GM23248 (cell line): ENCODE data around the gene PARS2. TPM values are rescaled to one million over a fixed set of nuclear protein-coding genes. Genes with fewer than 3 reads are reported as not detected.
"Not testable (repeated sequence)": the region's sequence is repeated elsewhere in the genome, so short reads cannot be mapped to it uniquely, and the experiment has no call there.

Experiments used
- DNase-seq: peaks from one replicate; pipeline ENCODE4 v3.0.0-alpha.2; 2015
- H2AFZ ChIP-seq: fragments of 200-600 bp; sonication (generic); 2 replicates; pipeline ENCODE4 v1.6.1; 2016; ENCODE audit warnings: antibody characterized with exemption
- H3F3A ChIP-seq: fragments of 200-600 bp; sonication (generic); 2 replicates; pipeline ENCODE4 v1.6.1; 2016; ENCODE audit warnings: mild to moderate bottlenecking, antibody characterized with exemption, mixed run types; ENCODE audit not compliant: insufficient read depth
- H3K27ac ChIP-seq: fragments of 200-600 bp; sonication (generic); 2 replicates; pipeline ENCODE4 v1.5.1; 2016; ENCODE audit warnings: mild to moderate bottlenecking
- H3K27me3 ChIP-seq: fragments of 200-600 bp; sonication (generic); replicated peaks from 2 replicates; pipeline ENCODE4 v1.6.1; 2016; ENCODE audit warnings: mild to moderate bottlenecking; ENCODE audit not compliant: insufficient read depth
- H3K36me3 ChIP-seq: fragments of 200-600 bp; sonication (generic); 2 replicates; pipeline ENCODE4 v1.6.1; 2016; ENCODE audit warnings: low read depth, mild to moderate bottlenecking
- H3K4me1 ChIP-seq: fragments of 200-600 bp; sonication (generic); 2 replicates; pipeline ENCODE4 v1.6.1; 2016; ENCODE audit warnings: mild to moderate bottlenecking; ENCODE audit not compliant: insufficient read depth
- H3K4me2 ChIP-seq: fragments of 200-600 bp; sonication (generic); one replicate; pipeline ENCODE4 v1.6.1; 2016; ENCODE audit warnings: mild to moderate bottlenecking; ENCODE audit not compliant: unreplicated experiment
- H3K4me3 ChIP-seq: fragments of 200-600 bp; sonication (generic); 2 replicates; pipeline ENCODE4 v1.5.1; 2016; ENCODE audit warnings: mild to moderate bottlenecking
- H3K79me2 ChIP-seq: fragments of 200-600 bp; sonication (generic); 2 replicates; pipeline ENCODE4 v1.6.1; 2016; ENCODE audit warnings: mild to moderate bottlenecking; ENCODE audit not compliant: insufficient read depth
- H3K9ac ChIP-seq: fragments of 200-600 bp; sonication (generic); 2 replicates; pipeline ENCODE4 v1.6.1; 2016; ENCODE audit warnings: mild to moderate bottlenecking
- H3K9me2 ChIP-seq: fragments of 200-600 bp; sonication (generic); 2 replicates; pipeline ENCODE4 v1.6.1; 2016; ENCODE audit warnings: mixed run types, mild to moderate bottlenecking, moderate library complexity; ENCODE audit not compliant: insufficient read depth
- H3K9me3 ChIP-seq: fragments of 200-600 bp; sonication (generic); one replicate; pipeline ENCODE4 v1.6.1; 2017; ENCODE audit warnings: low read depth
- H4K20me1 ChIP-seq: fragments of 200-600 bp; sonication (generic); 2 replicates; pipeline ENCODE4 v1.6.0; 2016; ENCODE audit not compliant: insufficient read depth
- EZH2 ChIP-seq: fragments of 200-600 bp; sonication (generic); IDR thresholded peaks from 2 replicates; pipeline ENCODE4 v1.6.1; 2018; ENCODE audit warnings: antibody characterized with exemption, mild to moderate bottlenecking; ENCODE audit not compliant: insufficient read depth, poor library complexity, severe bottlenecking
- EZH2phosphoT487 ChIP-seq: fragments of 200-600 bp; sonication (generic); IDR thresholded peaks from 2 replicates; pipeline ENCODE4 v1.6.1; 2018; ENCODE audit warnings: antibody characterized with exemption, moderate library complexity, mild to moderate bottlenecking, low read depth; ENCODE audit not compliant: insufficient read depth
- WGBS, 2 experiments: methylation state at CpG; one replicate each; pipeline ENCODE4 v1.1.6; 2015 to 2017; ENCODE audit warnings: low lambda C conversion rate in 2 of 2, low coverage in 1 of 2; ENCODE audit errors: missing lambda C conversion rate in 2 of 2; 5-methylcytosine and 5-hydroxymethylcytosine counted together
- in situ Hi-C: fragments of 300-500 bp; cut with MboI; formaldehyde crosslinking; loops from 2 replicates; pipeline ENCODE4 v1.15.0; 2020
- polyA plus RNA-seq: library from polyadenylated mRNA; unstranded; fragments of >200 nt; fragmentation: Nextera tagmentation; extraction: Ambion mirVana; gene quantifications from 2 replicates; pipeline ENCODE4 v1.2.1, GENCODE V29; 2016
- total RNA-seq: library from RNA; depleted of rRNA; stranded (reverse); fragments of >200 nt; shearing (Covaris generic); gene quantifications from 2 replicates; pipeline ENCODE4 v1.2.3, GENCODE V29; 2014

Gene PARS2
- total and polyA plus RNA-seq, 2 experiments from 2014 or later: 4.1 to 5.0 TPM

DNA sequence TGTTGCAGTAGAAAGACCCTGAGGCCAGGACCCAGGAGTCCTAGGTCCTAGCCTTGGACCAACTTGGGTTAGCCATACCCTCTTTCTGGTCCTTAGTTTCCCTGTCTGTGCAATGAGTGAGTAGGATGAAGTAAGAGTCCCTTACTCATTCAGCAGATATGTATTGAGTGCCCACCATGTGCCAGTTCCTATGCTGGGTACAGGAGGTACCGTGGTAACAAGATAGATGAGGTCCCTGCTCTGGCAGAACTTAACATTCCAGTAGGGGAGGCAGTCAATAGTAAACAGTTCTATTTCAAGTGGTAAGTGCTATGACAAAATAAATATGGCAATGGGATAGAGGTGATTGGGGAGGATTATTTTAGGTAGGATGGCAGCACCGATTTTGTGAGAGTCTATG lies 18.3 kb upstream of the PARS2 start:
- H3K36me3 ChIP-seq: no peaks in the 10 kb centered on the region
- DNase-seq: no peak
- no peaks in the 10 kb centered on the region for H3K9me2 ChIP-seq
- H3K9me3 ChIP-seq: no peaks in the 10 kb centered on the region
- H3K9ac ChIP-seq: no peak overlapping the region
- H3K4me1 ChIP-seq: no peaks in the 10 kb centered on the region
- in situ Hi-C loops: no loop called here
- TF ChIP-seq EZH2phosphoT487: no peak
- no peak for TF ChIP-seq EZH2
- no peaks in the 10 kb centered on the region for H4K20me1 ChIP-seq
- peaks cover 29% of the 10 kb centered on the region for H3K27me3 ChIP-seq
- H2AFZ ChIP-seq: no peak overlapping the region
- no peaks in the 10 kb centered on the region for H3F3A ChIP-seq
- no peak overlapping the region for H3K27ac ChIP-seq
- H3K79me2 ChIP-seq: no peaks in the 10 kb centered on the region
- WGBS, 2 experiments: 48 to 57% methylated on average over 2 of the region's 2 CpGs
- H3K4me3 ChIP-seq: no peak overlapping the region
- no peak overlapping the region for H3K4me2 ChIP-seq

- Histone ChIP-seq H3K27ac (no peak overlapping the region), H3K27me3 (peaks cover 29% of the 10 kb centered on the region), H3K4me1 (no peaks in the 10 kb centered on the region), H3K9me2 (no peaks in the 10 kb centered on the region), H3K9ac (no peak overlapping the region), H3F3A (no peaks in the 10 kb centered on the region), H3K9me3 (no peaks in the 10 kb centered on the region), H3K36me3 (no peaks in the 10 kb centered on the region), H3K79me2 (no peaks in the 10 kb centered on the region), H3K4me2 (no peak overlapping the region), H2AFZ (no peak overlapping the region), H4K20me1 (no peaks in the 10 kb centered on the region), H3K4me3 (no peak overlapping the region)
- no peak for DNase-seq
- WGBS, 2 experiments: 65 to 69% methylated on average over 6 of the region's 6 CpGs
- in situ Hi-C loops: no loop called here
- TF ChIP-seq EZH2 (no peak), EZH2phosphoT487 (no peak)
Observed at GRCh38 chr1:54782156-54782555, 17.8 kb upstream of the PARS2 start.

DNA sequence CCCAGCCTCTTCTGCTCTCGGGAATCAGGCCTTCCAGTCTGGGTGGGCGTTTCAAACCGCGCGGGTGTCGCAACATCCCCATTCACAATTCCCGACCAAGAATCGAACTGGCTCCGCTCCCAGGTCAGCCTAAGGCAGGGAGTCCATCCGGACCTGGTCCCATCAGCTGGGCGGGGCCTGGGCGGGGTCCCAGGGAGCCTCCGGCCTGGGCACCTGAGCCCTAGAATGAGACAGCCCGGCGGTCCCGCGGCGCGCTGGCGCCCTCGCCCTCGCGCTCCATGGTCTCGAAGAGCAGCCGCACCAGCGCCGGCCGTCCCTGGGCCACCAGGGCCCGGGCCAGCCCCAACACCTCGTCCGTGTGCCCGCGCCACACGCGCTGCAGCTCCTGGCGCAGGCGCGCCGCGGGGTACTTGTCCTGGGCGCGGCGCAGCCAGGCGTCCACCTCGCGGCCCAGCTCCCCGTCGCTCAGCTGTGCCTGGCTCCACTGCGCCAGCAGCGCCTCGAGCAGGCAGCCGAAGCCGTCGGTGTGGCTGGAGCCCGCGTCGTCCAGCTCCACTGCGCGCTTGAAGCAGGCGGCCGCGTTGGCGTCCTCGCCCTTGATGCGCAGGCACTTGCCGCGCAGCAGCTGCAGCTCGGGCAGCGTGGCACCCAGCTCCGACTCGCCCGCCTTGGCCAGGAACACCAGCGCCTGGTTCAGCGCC lies 16.9 kb upstream of the PARS2 start:
- Histone ChIP-seq H3K4me1 (no peaks in the 10 kb centered on the region), H3F3A (no peaks in the 10 kb centered on the region), H3K9me3 (no peaks in the 10 kb centered on the region), H3K9me2 (no peaks in the 10 kb centered on the region), H3K79me2 (no peaks in the 10 kb centered on the region), H3K9ac (no peak overlapping the region), H3K4me2 (no peak overlapping the region), H3K4me3 (peak overlapping the region; percentile 11; the same call in 1 of the 2 replicates), H4K20me1 (no peaks in the 10 kb centered on the region), H3K36me3 (no peaks in the 10 kb centered on the region), H2AFZ (no peak overlapping the region; the same call in 1 of the 2 replicates), H3K27ac (no peak overlapping the region), H3K27me3 (peaks cover 29% of the 10 kb centered on the region)
- DNase-seq: peak; percentile 46
- WGBS, 2 experiments: 5 to 9% methylated on average over 57 to 63 of the region's 74 CpGs
- peak; percentile 3 for TF ChIP-seq EZH2
- no peak for TF ChIP-seq EZH2phosphoT487
- in situ Hi-C loops: no loop called here

GRCh38 chr1:54777431-54777830 lies 13.1 kb upstream of the PARS2 start:
- in situ Hi-C loops: no loop called here
- Histone ChIP-seq H3K4me1 (no peaks in the 10 kb centered on the region), H3K36me3 (no peaks in the 10 kb centered on the region), H3K79me2 (no peaks in the 10 kb centered on the region), H3K9ac (no peak overlapping the region), H3K27ac (no peak overlapping the region), H3K4me2 (no peak overlapping the region), H2AFZ (no peak overlapping the region), H3K4me3 (no peak overlapping the region), H4K20me1 (no peaks in the 10 kb centered on the region), H3F3A (no peaks in the 10 kb centered on the region), H3K27me3 (peaks cover 17% of the 10 kb centered on the region), H3K9me3 (no peaks in the 10 kb centered on the region), H3K9me2 (no peaks in the 10 kb centered on the region)
- 37 to 41% methylated on average over 4 of the region's 4 CpGs for WGBS, 2 experiments
- TF ChIP-seq EZH2phosphoT487: no peak
- no peak for TF ChIP-seq EZH2
- DNase-seq: no peak

- Histone ChIP-seq H3K4me1 (no peaks in the 10 kb centered on the region), H3K27ac (no peak overlapping the region), H3K4me2 (no peak overlapping the region), H3K9ac (no peak overlapping the region), H3K79me2 (no peaks in the 10 kb centered on the region), H2AFZ (no peak overlapping the region), H3F3A (no peaks in the 10 kb centered on the region), H3K36me3 (no peaks in the 10 kb centered on the region), H3K27me3 (peaks cover 13% of the 10 kb centered on the region), H3K9me2 (no peaks in the 10 kb centered on the region), H3K4me3 (no peak overlapping the region), H4K20me1 (no peaks in the 10 kb centered on the region), H3K9me3 (no peaks in the 10 kb centered on the region)
- TF ChIP-seq EZH2phosphoT487 (no peak), EZH2 (no peak)
- DNase-seq: no peak
- 23 to 38% methylated on average over 4 of the region's 4 CpGs for WGBS, 2 experiments
- in situ Hi-C loops: no loop called here
Observed at GRCh38 chr1:54777011-54777410, 12.7 kb upstream of the PARS2 start.

DNA sequence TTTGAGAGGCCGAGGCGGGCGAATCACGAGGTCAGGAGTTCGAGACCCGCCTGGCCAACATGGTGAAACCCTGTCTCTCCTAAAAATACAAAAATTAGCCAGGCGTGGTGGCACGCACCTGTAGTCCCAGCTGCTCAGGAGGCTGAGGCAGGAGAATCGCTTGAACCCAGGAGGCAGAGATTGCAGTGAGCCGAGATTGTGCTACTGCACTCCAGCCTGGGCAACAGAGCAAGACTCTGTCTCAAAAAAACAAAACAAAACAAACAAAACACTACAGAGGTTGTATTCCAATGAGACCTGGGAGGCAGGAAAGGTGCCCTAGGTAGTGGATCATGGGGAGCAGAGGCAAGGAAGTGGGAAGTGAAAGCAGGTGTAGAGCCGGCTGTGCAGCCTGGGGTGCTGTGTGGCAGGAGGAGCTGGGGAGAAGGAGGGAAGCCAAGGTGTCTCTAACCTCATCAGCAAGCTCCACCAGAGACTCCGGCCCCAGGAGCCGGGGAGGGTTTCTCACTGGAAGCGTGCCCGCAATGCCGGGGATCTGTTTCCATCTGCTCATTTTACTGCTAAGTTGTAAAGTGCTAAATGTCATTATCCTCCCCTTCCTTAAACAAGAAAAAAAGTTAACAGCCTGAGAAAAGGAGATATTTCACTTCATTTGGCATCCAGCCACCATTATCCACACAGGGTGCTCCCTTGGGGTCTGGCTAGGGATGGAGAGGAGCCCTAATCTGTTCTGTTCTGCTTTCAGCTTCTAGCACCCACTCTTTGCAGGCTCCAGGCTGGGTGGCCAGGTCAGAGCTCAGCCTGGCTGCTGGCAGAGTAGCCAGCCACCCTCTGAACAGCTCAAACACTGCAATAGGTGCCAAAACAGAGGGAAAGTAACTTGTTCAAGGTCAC lies 11.8 kb upstream of the PARS2 start:
- H3K9me3 ChIP-seq, DNase-seq, H3K9me2 ChIP-seq, H2AFZ ChIP-seq, H4K20me1 ChIP-seq, H3K4me3 ChIP-seq, H3K79me2 ChIP-seq, in situ Hi-C loops, H3K27me3 ChIP-seq, H3K36me3 ChIP-seq, H3F3A ChIP-seq, H3K9ac ChIP-seq, H3K4me1 ChIP-seq, H3K4me2 ChIP-seq, H3K27ac ChIP-seq: not testable (repeated sequence)
- WGBS, 2 experiments: 54 to 56% methylated on average over 16 of the region's 16 CpGs
